Calu3 (cell line): Measurements from ENCODE around the gene PDE10A. TPM values are rescaled to one million over a fixed set of nuclear protein-coding genes. Genes with fewer than 3 reads are reported as not detected.

ENCODE experiments used
- BruUV-seq: library from RNA; stranded (reverse); fragments of 400-500 nt; replicated peaks from 2 replicates; lab custom pipeline; 2021; lab: Mats Ljungman, UMichigan
- CTCF ChIA-PET: fragments of 300-600 bp; sonication (Branson Sonifier 250); formaldehyde crosslinking; loops from one replicate; lab custom pipeline; 2022; ENCODE audit warnings: antibody characterized with exemption; lab: Charles Lee
- DNase-seq: peaks from one replicate; pipeline ENCODE4 v3.0.0; 2022
- H3K27ac Mint-ChIP-seq: one replicate; pipeline ENCODE4 v1.8.0; 2022; ENCODE audit warnings: mixed read lengths; ENCODE audit not compliant: unreplicated experiment
- H3K27me3 Mint-ChIP-seq: one replicate; pipeline ENCODE4 v1.8.0; 2022; ENCODE audit warnings: mixed read lengths; ENCODE audit not compliant: unreplicated experiment
- H3K36me3 Mint-ChIP-seq: one replicate; pipeline ENCODE4 v1.8.0; 2022; ENCODE audit warnings: mild to moderate bottlenecking, moderate library complexity, mixed read lengths; ENCODE audit not compliant: insufficient read depth, unreplicated experiment
- H3K4me1 Mint-ChIP-seq: one replicate; pipeline ENCODE4 v1.8.0; 2022; ENCODE audit warnings: mild to moderate bottlenecking, low read depth, mixed read lengths; ENCODE audit not compliant: unreplicated experiment
- H3K4me3 Mint-ChIP-seq: one replicate; pipeline ENCODE4 v1.8.0; 2022; ENCODE audit warnings: mild to moderate bottlenecking, low read depth, moderate library complexity, mixed read lengths; ENCODE audit not compliant: unreplicated experiment
- H3K9me3 Mint-ChIP-seq: one replicate; pipeline ENCODE4 v1.8.0; 2022; ENCODE audit warnings: low read depth, mixed read lengths; ENCODE audit not compliant: unreplicated experiment
- CTCF ChIP-seq: fragments of 200-600 bp; IDR thresholded peaks from one replicate; pipeline ENCODE4 v1.8.0; 2022; ENCODE audit warnings: antibody characterized with exemption; ENCODE audit not compliant: unreplicated experiment
- intact Hi-C: fragments of 100-400 bp; cut with micrococcal nuclease; formaldehyde crosslinking; loops from one replicate; pipeline ENCODE4 v1.10.0; 2022; ENCODE audit not compliant: unreplicated experiment
- total RNA-seq: library from RNA; stranded (reverse); gene quantifications from 2 replicates; pipeline ENCODE4 v1.2.3, GENCODE V29; 2022

The PDE10A gene
- total RNA-seq, 1 experiment from 2014 or later: 22.5 TPM

GRCh38 chr6:165548450-165548849 is 114.6 kb downstream of the PDE10A start:
- Mint-ChIP-seq H3K36me3 (no peaks in the 10 kb centered on the region), H3K27ac (no peak overlapping the region), H3K4me1 (peaks cover 72% of the 10 kb centered on the region), H3K9me3 (no peaks in the 10 kb centered on the region), H3K27me3 (no peaks in the 10 kb centered on the region), H3K4me3 (no peak overlapping the region)
- intact Hi-C loops: no loop called here
- no TSS peak for BruUV-seq
- no peak for DNase-seq
- CTCF ChIA-PET: no interaction called here
- TF ChIP-seq CTCF: no peak

GRCh38 chr6:165545806-165546205 is 117.2 kb downstream of the PDE10A start:
- BruUV-seq: no TSS peak

DNA sequence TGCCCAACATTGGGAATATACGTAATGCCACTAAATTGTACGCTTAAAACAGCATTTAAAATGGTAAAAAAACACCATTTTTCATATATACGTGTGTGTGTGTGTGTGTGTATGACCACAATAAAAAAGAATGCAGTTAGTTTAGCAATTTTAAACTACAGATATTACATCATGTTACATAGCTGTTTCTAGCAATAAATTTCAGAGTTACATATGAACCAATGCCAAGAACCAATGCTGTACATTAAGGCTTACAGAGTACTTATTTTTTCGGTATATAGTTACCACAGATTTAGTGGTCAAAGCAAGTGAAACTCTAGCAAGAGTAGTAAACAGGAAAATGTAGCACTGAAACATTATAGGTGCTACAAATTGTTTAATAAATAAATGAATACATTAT is 119.3 kb downstream of the PDE10A start:
- H3K9me3 Mint-ChIP-seq: no peaks in the 10 kb centered on the region
- DNase-seq: no peak
- H3K4me1 Mint-ChIP-seq: peaks cover 37% of the 10 kb centered on the region
- intact Hi-C loops: no loop called here
- no peak for TF ChIP-seq CTCF
- no TSS peak for BruUV-seq
- no peaks in the 10 kb centered on the region for H3K27me3 Mint-ChIP-seq
- CTCF ChIA-PET: no interaction called here
- H3K27ac Mint-ChIP-seq: no peak overlapping the region
- no peak overlapping the region for H3K4me3 Mint-ChIP-seq
- no peaks in the 10 kb centered on the region for H3K36me3 Mint-ChIP-seq

More at GRCh38 chr6:165545806-165546205, 117.2 kb downstream of the PDE10A start:
- peak overlapping the region; percentile 57 for H3K27ac Mint-ChIP-seq
- CTCF ChIA-PET: interaction anchor here (0.7 kb wide), 1 partner anchor 10 kb away, joined by 5 read pairs; no protein-coding TSS in a partner anchor
- peaks cover 49% of the 10 kb centered on the region for H3K4me1 Mint-ChIP-seq
- no peaks in the 10 kb centered on the region for H3K36me3 Mint-ChIP-seq
- no peak overlapping the region for H3K4me3 Mint-ChIP-seq
- no peaks in the 10 kb centered on the region for H3K27me3 Mint-ChIP-seq
- no peak for DNase-seq
- intact Hi-C loops: no loop called here
- no peaks in the 10 kb centered on the region for H3K9me3 Mint-ChIP-seq
- no peak for TF ChIP-seq CTCF

GRCh38 chr6:165536911-165537310 is 126.1 kb downstream of the PDE10A start:
- H3K4me1 Mint-ChIP-seq: peaks cover 8% of the 10 kb centered on the region
- peaks cover 5% of the 10 kb centered on the region for H3K36me3 Mint-ChIP-seq
- H3K4me3 Mint-ChIP-seq: no peak overlapping the region
- no TSS peak for BruUV-seq
- no peaks in the 10 kb centered on the region for H3K27me3 Mint-ChIP-seq
- TF ChIP-seq CTCF: no peak
- DNase-seq: no peak
- H3K27ac Mint-ChIP-seq: no peak overlapping the region
- peaks cover 3% of the 10 kb centered on the region for H3K9me3 Mint-ChIP-seq
- intact Hi-C loops: no loop called here
- CTCF ChIA-PET: no interaction called here
